Measurements from ENCODE around the gene PIK3R4.

- no peak for TF ChIP-seq CTCF (IDR thresholded peaks at IDR 0.05)
- TF ChIP-seq POLR2A (IDR thresholded peaks at IDR 0.05): no peak
Observed at GRCh38 chr3:130760922-130761321, 14.3 kb upstream of the PIK3R4 start.

Measured in Peyer's patch (tissue), 4 donors.